EL (cell line): Measurements from ENCODE around the gene TENT5D.
"Not testable (repeated sequence)": the region's sequence is repeated elsewhere in the genome, so short reads cannot be mapped to it uniquely, and the experiment has no call there.

Experiments
- DNase-seq: peaks from one replicate; pipeline ENCODE4 v3.0.0-alpha.2; 2016

The TENT5D gene

DNA sequence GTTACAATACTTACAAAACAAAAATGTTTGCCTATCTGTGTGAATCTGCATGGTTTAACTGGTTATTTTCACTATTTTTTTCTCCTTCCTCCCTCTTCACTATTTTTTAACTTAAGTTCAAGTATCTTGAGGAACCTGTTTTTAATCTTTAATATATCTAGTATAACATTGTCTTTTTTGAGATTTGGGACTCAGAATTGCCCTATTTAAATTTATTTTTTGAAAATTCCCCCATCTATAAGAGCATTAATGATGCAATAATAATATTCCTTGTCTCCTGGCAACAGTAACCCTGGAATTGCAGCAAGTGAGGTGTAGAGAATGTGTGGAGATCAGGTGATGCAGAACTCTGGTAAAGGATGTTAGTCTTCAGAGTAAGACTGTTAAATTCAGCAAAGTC lies at the start of gene TENT5D:
TSS of gene TENT5D (plus strand) at position 301 of the 400 bp plus-strand sequence. CDS start 22,093 bp downstream, outside the sequence.
- no peak for DNase-seq

- not testable (repeated sequence) for DNase-seq
Observed at GRCh38 chrX:80385651-80386050, 34.6 kb upstream of the TENT5D start.

DNA sequence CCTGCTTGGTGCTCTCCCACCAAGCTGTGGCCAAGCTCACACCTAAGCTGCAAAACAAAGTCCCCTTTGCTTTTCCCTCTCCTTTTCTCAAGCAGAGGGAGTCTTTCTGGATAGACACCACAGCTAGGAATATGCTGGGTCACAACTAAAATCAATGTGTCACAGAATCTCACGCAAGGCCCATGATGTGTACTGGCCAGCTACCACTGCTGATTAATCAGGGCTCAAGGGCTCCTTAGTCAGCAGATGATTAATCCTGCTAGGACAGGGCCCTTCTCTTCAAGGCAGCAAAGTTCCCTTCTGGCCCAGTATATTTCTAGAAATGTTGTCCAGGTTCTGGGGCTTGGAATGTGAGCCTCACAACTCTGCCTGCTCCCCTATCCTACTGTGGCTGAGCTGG lies 32.0 kb upstream of the TENT5D start:
- no peak for DNase-seq

GRCh38 chrX:80412042-80412441 lies 8.2 kb upstream of the TENT5D start:
- DNase-seq, result no peak

DNA sequence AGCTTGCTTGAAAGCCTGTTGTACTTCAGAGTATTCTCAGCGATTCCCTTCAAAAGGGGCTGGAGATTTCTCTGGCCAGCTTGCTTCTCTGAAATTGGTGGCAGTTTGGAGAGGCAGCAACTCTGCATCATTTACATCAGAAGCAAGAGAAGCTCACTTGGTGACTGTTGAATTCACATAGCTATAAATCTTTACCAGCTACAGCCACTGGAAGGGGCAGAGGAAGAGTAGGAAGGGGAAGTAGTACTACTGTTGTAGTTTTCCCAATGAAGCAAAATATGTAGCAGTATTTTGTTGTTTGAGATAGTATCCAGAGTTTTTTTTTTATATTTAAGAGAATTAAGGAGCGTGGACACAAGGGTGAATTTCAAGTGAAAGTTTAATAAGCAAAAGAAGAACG lies 2.8 kb downstream of the TENT5D start:
- no peak for DNase-seq

DNA sequence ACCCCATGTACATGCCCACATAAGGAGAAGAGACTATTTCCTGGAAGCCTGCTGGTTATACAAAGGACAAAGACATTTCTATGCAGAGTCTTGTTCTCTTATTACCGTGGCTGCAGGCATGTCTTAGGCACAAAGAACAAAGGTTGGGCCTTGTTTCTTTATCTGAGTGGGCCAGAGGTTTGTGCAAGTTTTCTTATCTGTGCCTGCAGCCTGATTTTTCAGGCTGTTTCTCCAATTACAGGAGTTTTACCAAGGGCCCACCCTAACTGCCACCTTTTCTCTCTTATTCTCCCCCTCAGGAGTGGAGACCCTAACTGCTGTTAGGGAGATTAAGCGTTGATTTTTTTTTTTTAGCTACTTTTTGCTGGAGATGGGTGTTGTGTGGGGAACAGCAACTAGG lies 3.5 kb downstream of the TENT5D start:
- no peak for DNase-seq

- DNase-seq, result no peak
Observed at GRCh38 chrX:80430826-80431504, 10.7 kb downstream of the TENT5D start.

GRCh38 chrX:80431505-80431832 lies 11.2 kb downstream of the TENT5D start:
- DNase-seq, result no peak

- DNase-seq, result no peak
Observed at GRCh38 chrX:80432441-80432840, 12.2 kb downstream of the TENT5D start.

DNA sequence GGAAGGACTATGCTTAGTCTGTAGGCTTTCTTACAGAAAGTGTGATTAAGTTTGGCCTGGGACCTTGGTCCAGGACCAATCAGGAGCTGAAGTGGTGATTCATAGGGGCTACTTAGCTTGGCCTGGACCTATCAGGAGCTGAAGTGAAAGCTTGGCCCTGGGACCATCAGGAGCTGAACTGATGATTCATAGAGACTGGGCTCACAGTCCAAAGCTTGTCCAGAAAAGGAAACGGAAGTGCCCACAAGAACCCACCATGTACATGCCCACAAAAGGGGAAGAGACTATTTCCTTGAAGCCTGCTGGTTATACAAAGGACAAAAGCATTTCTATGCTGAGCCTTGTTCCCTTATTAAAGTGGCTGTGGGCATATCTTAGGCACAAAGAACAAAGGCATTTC lies 12.6 kb downstream of the TENT5D start:
- no peak for DNase-seq

DNA sequence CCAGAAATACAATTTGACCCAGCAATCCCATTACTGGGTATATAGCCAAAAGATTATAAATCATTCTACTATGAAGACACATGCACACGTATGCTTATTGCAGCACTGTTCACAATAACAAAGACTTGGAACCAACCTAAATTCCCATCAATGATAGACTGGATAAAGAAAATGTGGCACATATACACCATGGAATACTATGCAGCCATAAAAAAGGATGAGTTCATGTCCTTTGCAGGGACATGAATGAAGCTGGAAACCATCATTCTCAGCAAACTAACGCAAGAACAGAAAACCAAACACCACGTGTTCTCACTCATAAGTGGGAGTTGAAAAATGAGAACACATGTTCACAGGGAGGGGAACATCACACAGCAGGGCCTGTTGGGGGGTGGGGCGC lies 47.9 kb downstream of the TENT5D start:
- DNase-seq, result not testable (repeated sequence)

DNA sequence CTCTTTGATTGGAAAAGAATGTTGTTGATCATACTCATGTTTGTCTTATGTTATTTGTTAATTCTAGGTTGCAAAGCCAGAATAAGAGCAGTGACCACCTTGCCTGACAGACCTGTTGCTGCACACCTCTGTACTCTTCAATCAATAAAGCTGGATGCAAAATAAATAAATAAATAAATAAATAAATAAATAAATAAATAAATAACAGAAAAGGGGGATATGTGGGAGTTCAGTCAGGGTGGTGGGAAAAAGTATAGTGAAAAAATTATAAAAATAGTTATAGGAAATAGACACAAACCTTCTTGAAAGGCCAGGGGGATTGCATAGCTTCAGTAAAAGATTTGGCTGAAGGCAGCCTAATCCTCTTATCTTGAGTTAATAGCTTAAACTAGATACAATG lies 51.3 kb downstream of the TENT5D start:
- no peak for DNase-seq

DNA sequence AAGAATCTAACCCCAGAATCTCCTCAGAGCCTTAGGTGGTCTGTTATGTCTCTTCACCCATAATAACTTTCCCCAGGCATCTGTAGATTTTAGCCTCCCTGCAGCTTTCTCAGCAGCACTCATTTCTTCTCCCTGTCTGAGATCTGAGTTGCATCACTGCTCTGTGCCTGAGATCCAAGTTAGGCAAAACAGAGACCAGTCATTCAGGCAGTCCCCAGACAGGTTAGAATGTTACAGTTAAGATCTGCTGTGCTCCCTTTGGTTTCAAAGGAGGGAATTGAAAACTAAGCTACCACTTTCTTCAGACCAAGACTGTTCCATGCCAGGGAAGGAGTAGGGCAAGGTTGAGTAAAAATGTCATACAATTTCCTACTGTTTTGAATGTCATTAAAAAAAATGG lies 65.3 kb downstream of the TENT5D start:
- DNase-seq, result no peak

- no peak for DNase-seq
Observed at GRCh38 chrX:80486299-80486698, 66.1 kb downstream of the TENT5D start.

GRCh38 chrX:80489166-80489565 lies 68.9 kb downstream of the TENT5D start:
- DNase-seq, result no peak
